Parathyroid adenoma (tissue), 2 donors: ENCODE data around the gene CLIC6.

Experiments
- H2AFZ ChIP-seq: fragments of 300-600 bp; sonication (generic); one replicate; pipeline ENCODE4 v1.7.0; 2017; ENCODE audit warnings: antibody characterized with exemption, mild to moderate bottlenecking
- H3K27ac ChIP-seq: fragments of 300-600 bp; sonication (generic); one replicate; pipeline ENCODE4 v1.7.0; 2017
- H3K27me3 ChIP-seq: fragments of 300-600 bp; sonication (generic); one replicate; pipeline ENCODE4 v1.7.0; 2017; ENCODE audit warnings: low read length; ENCODE audit not compliant: control insufficient read depth, insufficient read depth
- H3K36me3 ChIP-seq: fragments of 300-600 bp; sonication (generic); one replicate; pipeline ENCODE4 v1.7.0; 2017; ENCODE audit warnings: low read length; ENCODE audit not compliant: control insufficient read depth, insufficient read depth
- H3K4me1 ChIP-seq: fragments of 300-600 bp; sonication (generic); one replicate; pipeline ENCODE4 v1.7.0; 2017; ENCODE audit warnings: control low read depth
- H3K4me2 ChIP-seq: fragments of 300-600 bp; sonication (generic); one replicate; pipeline ENCODE4 v1.7.0; 2017; ENCODE audit warnings: low read length
- H3K4me3 ChIP-seq: fragments of 300-600 bp; sonication (generic); one replicate; pipeline ENCODE4 v1.7.0; 2017; ENCODE audit warnings: low read depth, low read length
- H3K79me2 ChIP-seq: fragments of 300-600 bp; sonication (generic); one replicate; pipeline ENCODE4 v1.7.0; 2017; ENCODE audit warnings: control low read depth
- H3K9ac ChIP-seq: fragments of 300-600 bp; sonication (generic); one replicate; pipeline ENCODE4 v1.7.0; 2017; ENCODE audit warnings: mild to moderate bottlenecking
- H3K9me3 ChIP-seq: fragments of 300-600 bp; sonication (generic); one replicate; pipeline ENCODE4 v1.7.0; 2017; ENCODE audit warnings: low read length; ENCODE audit not compliant: control insufficient read depth
- CTCF ChIP-seq: fragments of 300-600 bp; sonication (generic); IDR thresholded peaks from one replicate; pipeline ENCODE4 v1.7.0; 2017; ENCODE audit warnings: antibody characterized with exemption, mild to moderate bottlenecking
- donor health status: primary hyperparathyroidism.

Gene CLIC6

GRCh38 chr21:34698270-34699015, 29.6 kb downstream of the CLIC6 start:
- Histone ChIP-seq H3K27me3 (no peaks in the 10 kb centered on the region), H3K9ac (no peak overlapping the region), H3K79me2 (no peaks in the 10 kb centered on the region), H3K36me3 (no peaks in the 10 kb centered on the region), H2AFZ (no peak overlapping the region), H3K4me2 (no peak overlapping the region), H3K4me1 (no peaks in the 10 kb centered on the region), H3K27ac (no peak overlapping the region), H3K9me3 (no peaks in the 10 kb centered on the region), H3K4me3 (no peak overlapping the region)
- no peak for TF ChIP-seq CTCF

GRCh38 chr21:34700605-34701004, 31.8 kb downstream of the CLIC6 start:
- no peaks in the 10 kb centered on the region for H3K27me3 ChIP-seq
- no peaks in the 10 kb centered on the region for H3K79me2 ChIP-seq
- no peak overlapping the region for H3K4me3 ChIP-seq
- no peak overlapping the region for H3K4me2 ChIP-seq
- H3K4me1 ChIP-seq: no peaks in the 10 kb centered on the region
- H2AFZ ChIP-seq: no peak overlapping the region
- H3K27ac ChIP-seq: no peak overlapping the region
- no peak overlapping the region for H3K9ac ChIP-seq
- no peaks in the 10 kb centered on the region for H3K36me3 ChIP-seq
- H3K9me3 ChIP-seq: no peaks in the 10 kb centered on the region
- TF ChIP-seq CTCF: no peak

DNA sequence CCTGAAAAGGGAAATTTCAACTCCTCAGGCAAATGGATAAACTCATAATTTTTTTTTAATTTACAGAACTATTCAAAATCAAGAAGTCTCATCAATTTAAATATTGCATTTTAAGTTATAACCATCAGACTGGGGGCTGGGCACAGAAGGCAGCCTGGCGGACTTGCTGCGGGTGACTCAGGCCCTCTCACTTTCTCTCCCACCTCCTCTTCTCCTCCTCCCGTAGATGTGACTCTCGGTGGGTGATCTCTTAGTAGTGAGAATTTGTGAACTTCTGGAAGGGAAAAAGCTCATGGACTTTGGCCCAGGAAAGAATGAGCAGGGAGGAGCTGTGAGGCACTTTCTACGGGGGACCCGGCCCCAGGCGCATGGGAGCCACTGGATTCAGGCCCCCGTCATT, 32.9 kb downstream of the CLIC6 start:
- Histone ChIP-seq H3K4me2 (no peak overlapping the region), H3K9me3 (no peaks in the 10 kb centered on the region), H3K79me2 (no peaks in the 10 kb centered on the region), H3K4me1 (no peaks in the 10 kb centered on the region), H2AFZ (no peak overlapping the region), H3K9ac (no peak overlapping the region), H3K36me3 (no peaks in the 10 kb centered on the region), H3K27me3 (no peaks in the 10 kb centered on the region), H3K27ac (no peak overlapping the region), H3K4me3 (no peak overlapping the region)
- TF ChIP-seq CTCF: no peak

- Histone ChIP-seq H3K27ac (no peak overlapping the region), H2AFZ (no peak overlapping the region), H3K9me3 (no peaks in the 10 kb centered on the region), H3K27me3 (no peaks in the 10 kb centered on the region), H3K9ac (no peak overlapping the region), H3K4me2 (no peak overlapping the region), H3K36me3 (no peaks in the 10 kb centered on the region), H3K4me1 (no peaks in the 10 kb centered on the region), H3K4me3 (no peak overlapping the region), H3K79me2 (no peaks in the 10 kb centered on the region)
- TF ChIP-seq CTCF: no peak
Observed at GRCh38 chr21:34702341-34703170, 33.8 kb downstream of the CLIC6 start.
